PC-9 (cell line): ENCODE measurements around the gene PTCD1.

Experiments used
- CTCF ChIP-seq: fragments of 200-600 bp; sonication (generic); conservative IDR thresholded peaks from 2 replicates; pipeline ENCODE4 v1.6.1; 2017; ENCODE audit warnings: mixed run types, antibody characterized with exemption, mild to moderate bottlenecking, moderate library complexity
- EZH2 ChIP-seq: fragments of 200-600 bp; sonication (generic); IDR thresholded peaks from 2 replicates; pipeline ENCODE4 v1.8.0; 2017; ENCODE audit warnings: antibody characterized with exemption, low read depth

GRCh38 chr7:99409806-99410205 lies 28.8 kb downstream of the PTCD1 start:
- TF ChIP-seq CTCF, result no peak
- TF ChIP-seq EZH2, result no peak
